NT2/D1 (cell line): ENCODE data around the gene NTPCR.

Experiments
- SUZ12 ChIP-seq: IDR thresholded peaks from 2 replicates; pipeline ENCODE4 v1.6.1; 2011; ENCODE audit not compliant: insufficient read length, insufficient read depth; ENCODE audit errors: extremely low read depth
- YY1 ChIP-seq: IDR thresholded peaks from 2 replicates; pipeline ENCODE4 v1.6.1; 2011; ENCODE audit not compliant: insufficient read length, insufficient read depth
- ZNF274 ChIP-seq: IDR thresholded peaks from 2 replicates; pipeline ENCODE4 v1.6.1; 2011; ENCODE audit warnings: mild to moderate bottlenecking, low read depth, low read length

DNA sequence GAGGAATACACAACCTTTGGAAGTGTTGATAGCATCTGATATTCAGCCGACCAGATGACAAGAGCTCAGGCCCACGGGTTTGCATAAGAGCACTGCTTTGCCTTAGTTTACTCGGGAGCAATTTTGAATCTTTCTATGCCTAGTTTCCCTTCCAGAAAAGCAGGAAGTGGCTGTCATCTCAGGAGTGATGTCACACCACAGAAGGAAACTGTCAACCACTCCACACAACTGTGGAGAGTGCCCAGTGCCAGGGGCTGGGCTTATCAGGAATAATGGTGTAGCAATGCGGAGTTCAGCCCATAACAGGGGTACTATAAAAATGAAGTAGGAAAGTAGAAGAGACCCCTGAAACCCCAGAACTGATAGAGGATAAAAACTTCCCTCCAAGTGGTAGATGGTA is 28.4 kb downstream of the NTPCR start:
- no peak for TF ChIP-seq YY1
- TF ChIP-seq ZNF274, result no peak
- no peak for TF ChIP-seq SUZ12
